Dedifferentiated amniotic fluid mesenchymal stem cell (primary cell): ENCODE results near the gene ADI1.

Source experiments
- DNase-seq: peaks from one replicate; pipeline ENCODE4 v3.0.0-alpha.2; 2016; ENCODE audit errors: extremely low spot score

The ADI1 gene

GRCh38 chr2:3447789-3448317 is 71.5 kb downstream of the ADI1 start:
- no peak for DNase-seq
